GM23338 (cell line): ENCODE data around the gene WBP2NL. TPM values are rescaled to one million over a fixed set of nuclear protein-coding genes. Genes with fewer than 3 reads are reported as not detected.

ENCODE experiments used
- ATAC-seq: fragments of 200-7000 bp; cut with Tn5 transposase; 3 replicates; pipeline ENCODE4 v1.9.1; 2020
- DNase-seq: peaks from one replicate; pipeline ENCODE4 v3.0.0-alpha.2; 2015; ENCODE audit warnings: low spot score
- H2AFZ ChIP-seq: fragments of 200-600 bp; sonication (generic); 2 replicates; pipeline ENCODE4 v1.8.0; 2016; ENCODE audit warnings: antibody characterized with exemption, mild to moderate bottlenecking, moderate library complexity
- H3F3A ChIP-seq: fragments of 200-600 bp; sonication (generic); replicated peaks from 2 replicates; pipeline ENCODE4 v1.8.0; 2017; ENCODE audit warnings: antibody characterized with exemption, mixed run types, low read depth
- H3K27ac ChIP-seq: fragments of 200-600 bp; sonication (generic); 2 replicates; pipeline ENCODE4 v1.6.1; 2016; ENCODE audit warnings: low read depth
- H3K27me3 ChIP-seq: fragments of 200-600 bp; sonication (generic); 2 replicates; pipeline ENCODE4 v1.8.0; 2016; ENCODE audit warnings: mild to moderate bottlenecking, mixed run types, moderate library complexity; ENCODE audit not compliant: insufficient read depth
- H3K36me3 ChIP-seq: fragments of 200-600 bp; sonication (generic); 2 replicates; pipeline ENCODE4 v1.8.0; 2016; ENCODE audit warnings: mild to moderate bottlenecking; ENCODE audit not compliant: insufficient read depth
- H3K4me1 ChIP-seq: fragments of 200-600 bp; sonication (generic); 2 replicates; pipeline ENCODE4 v1.8.0; 2016; ENCODE audit warnings: mild to moderate bottlenecking, moderate library complexity; ENCODE audit not compliant: insufficient read depth
- H3K4me2 ChIP-seq: fragments of 200-600 bp; sonication (generic); 2 replicates; pipeline ENCODE4 v1.7.1; 2017; ENCODE audit warnings: mixed run types
- H3K4me3 ChIP-seq: fragments of 200-600 bp; sonication (generic); 2 replicates; pipeline ENCODE4 v1.6.1; 2016; ENCODE audit warnings: mixed run types
- H3K79me2 ChIP-seq: fragments of 200-600 bp; sonication (generic); replicated peaks from 2 replicates; pipeline ENCODE4 v1.8.0; 2017; ENCODE audit warnings: mild to moderate bottlenecking; ENCODE audit not compliant: insufficient read depth
- H3K9me2 ChIP-seq: fragments of 200-600 bp; sonication (generic); 2 replicates; pipeline ENCODE4 v1.8.0; 2017; ENCODE audit not compliant: insufficient read depth
- H4K20me1 ChIP-seq: fragments of 200-600 bp; sonication (generic); replicated peaks from 2 replicates; pipeline ENCODE4 v1.8.0; 2017; ENCODE audit warnings: mild to moderate bottlenecking; ENCODE audit not compliant: insufficient read depth
- H3K27ac Mint-ChIP-seq: 2 replicates; pipeline ENCODE4 v1.8.0; 2020; ENCODE audit warnings: inconsistent platforms, mild to moderate bottlenecking, moderate library complexity, mixed read lengths
- H3K27me3 Mint-ChIP-seq: 3 replicates; pipeline ENCODE4 v1.8.0; 2022; ENCODE audit warnings: low read depth, mild to moderate bottlenecking, moderate library complexity, mixed read lengths, inconsistent platforms; ENCODE audit not compliant: insufficient read depth, poor library complexity
- H3K36me3 Mint-ChIP-seq: 3 replicates; pipeline ENCODE4 v1.8.0; 2021; ENCODE audit warnings: low read depth, mild to moderate bottlenecking, inconsistent platforms, moderate library complexity, mixed read lengths
- H3K4me1 Mint-ChIP-seq: 3 replicates; pipeline ENCODE4 v1.8.0; 2020; ENCODE audit warnings: mild to moderate bottlenecking, inconsistent platforms, mixed read lengths
- H3K4me3 Mint-ChIP-seq: 3 replicates; pipeline ENCODE4 v1.8.0; 2021; ENCODE audit warnings: moderate library complexity, mild to moderate bottlenecking, inconsistent platforms, mixed read lengths
- H3K9me3 Mint-ChIP-seq: 3 replicates; pipeline ENCODE4 v1.8.0; 2020; ENCODE audit warnings: moderate library complexity, mild to moderate bottlenecking, inconsistent platforms, mixed read lengths
- EZH2phosphoT487 ChIP-seq: fragments of 200-600 bp; sonication (generic); IDR thresholded peaks from one replicate; pipeline ENCODE4 v1.8.1; 2018; ENCODE audit warnings: antibody characterized with exemption; ENCODE audit not compliant: unreplicated experiment
- JUNB ChIP-seq: IDR thresholded peaks from one replicate; pipeline ENCODE4 v1.6.1; 2016; ENCODE audit warnings: antibody characterized with exemption; ENCODE audit not compliant: unreplicated experiment
- NANOG ChIP-seq: IDR thresholded peaks from 2 replicates; pipeline ENCODE4 v1.6.1; 2016; ENCODE audit warnings: antibody characterized with exemption, borderline replicate concordance
- POLR2AphosphoS5 ChIP-seq: IDR thresholded peaks from 2 replicates; pipeline ENCODE4 v1.6.1; 2016; ENCODE audit warnings: antibody characterized with exemption, low read depth
- ZNF114 ChIP-seq: fragments of 250-450 bp; sonication (Bioruptor Pico); IDR thresholded peaks from 2 replicates; pipeline ENCODE4 v1.5.0; 2020; ENCODE audit warnings: mild to moderate bottlenecking, moderate library complexity
- ZNF331 ChIP-seq: fragments of 250-450 bp; sonication (Bioruptor Pico); IDR thresholded peaks from 2 replicates; pipeline ENCODE4 v1.5.0; 2020; ENCODE audit warnings: low read depth, mild to moderate bottlenecking, moderate library complexity
- polyA plus RNA-seq: library from polyadenylated mRNA; unstranded; fragments of >200 nt; fragmentation: Nextera tagmentation; extraction: Ambion mirVana; gene quantifications from 2 replicates; pipeline ENCODE4 v1.2.1, GENCODE V29; 2016
- small RNA-seq: library from RNA; depleted of rRNA; stranded (forward); fragments of <200 nt; gene quantifications from one replicate; pipeline ENCODE3, GENCODE V24; 2014; ENCODE audit warnings: low replicate concordance
- total RNA-seq: library from RNA; depleted of rRNA; stranded (reverse); fragments of >200 nt; shearing (Covaris generic); gene quantifications from 2 replicates; pipeline ENCODE4 v1.2.3, GENCODE V29; 2014; rRNA removed
- TF ChIP-seq, protein P1 (sequence below): fragments of 250-450 bp; sonication (Bioruptor Pico); IDR thresholded peaks from 2 replicates; pipeline ENCODE4 v1.5.0; 2020; ENCODE audit warnings: mild to moderate bottlenecking, moderate library complexity

Gene WBP2NL
- total and polyA plus RNA-seq, 2 experiments from 2014 or later = 0.14 TPM; not detected in 1

DNA sequence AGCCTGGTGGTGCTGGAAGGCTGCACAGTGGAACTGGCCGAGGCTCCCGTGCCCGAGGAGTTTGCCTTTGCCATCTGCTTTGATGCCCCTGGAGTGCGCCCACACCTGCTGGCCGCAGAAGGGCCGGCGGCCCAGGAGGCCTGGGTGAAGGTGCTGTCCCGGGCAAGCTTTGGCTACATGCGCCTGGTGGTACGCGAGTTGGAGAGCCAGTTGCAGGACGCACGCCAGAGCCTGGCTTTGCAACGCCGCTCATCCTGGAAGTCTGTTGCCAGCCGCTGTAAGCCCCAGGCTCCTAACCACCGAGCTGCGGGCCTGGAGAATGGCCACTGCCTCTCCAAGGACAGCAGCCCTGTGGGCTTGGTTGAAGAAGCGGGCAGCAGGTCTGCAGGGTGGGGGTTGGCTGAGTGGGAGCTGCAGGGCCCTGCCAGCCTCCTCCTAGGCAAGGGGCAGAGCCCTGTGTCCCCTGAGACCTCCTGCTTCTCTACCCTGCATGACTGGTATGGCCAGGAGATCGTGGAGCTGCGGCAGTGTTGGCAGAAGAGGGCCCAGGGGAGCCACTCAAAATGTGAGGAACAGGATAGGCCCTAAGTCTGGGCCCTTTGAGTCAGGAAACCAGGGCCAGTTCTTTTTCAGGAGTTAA lies 79.0 kb downstream of the WBP2NL start:
- Mint-ChIP-seq H3K27me3 (peaks cover 15% of the 10 kb centered on the region), H3K36me3 (peaks cover 8% of the 10 kb centered on the region), H3K27ac (no peak overlapping the region), H3K4me1 (peaks cover 32% of the 10 kb centered on the region), H3K4me3 (no peak overlapping the region), H3K9me3 (no peaks in the 10 kb centered on the region; the same call in 2 of the 3 replicates)
- Histone ChIP-seq H3K4me1 (peaks cover 15% of the 10 kb centered on the region; the same call in 1 of the 2 replicates), H3K36me3 (no peaks in the 10 kb centered on the region), H3K4me3 (no peak overlapping the region), H4K20me1 (no peaks in the 10 kb centered on the region), H3K4me2 (no peak overlapping the region), H3K9me2 (no peaks in the 10 kb centered on the region), H3K27me3 (peaks cover 11% of the 10 kb centered on the region), H3K27ac (no peak overlapping the region), H2AFZ (no peak overlapping the region), H3K79me2 (peaks cover 7% of the 10 kb centered on the region; the same call in 1 of the 2 replicates), H3F3A (peaks cover 7% of the 10 kb centered on the region; the same call in 1 of the 2 replicates)
- no peak for ATAC-seq
- no peak for DNase-seq
- TF ChIP-seq EZH2phosphoT487 (no peak), ZNF114 (no peak), ZNF331 (CRISPR knock-in tag) (no peak), POLR2AphosphoS5 (no peak), NANOG (no peak), JUNB (no peak)
- TF ChIP-seq, protein P1, sequence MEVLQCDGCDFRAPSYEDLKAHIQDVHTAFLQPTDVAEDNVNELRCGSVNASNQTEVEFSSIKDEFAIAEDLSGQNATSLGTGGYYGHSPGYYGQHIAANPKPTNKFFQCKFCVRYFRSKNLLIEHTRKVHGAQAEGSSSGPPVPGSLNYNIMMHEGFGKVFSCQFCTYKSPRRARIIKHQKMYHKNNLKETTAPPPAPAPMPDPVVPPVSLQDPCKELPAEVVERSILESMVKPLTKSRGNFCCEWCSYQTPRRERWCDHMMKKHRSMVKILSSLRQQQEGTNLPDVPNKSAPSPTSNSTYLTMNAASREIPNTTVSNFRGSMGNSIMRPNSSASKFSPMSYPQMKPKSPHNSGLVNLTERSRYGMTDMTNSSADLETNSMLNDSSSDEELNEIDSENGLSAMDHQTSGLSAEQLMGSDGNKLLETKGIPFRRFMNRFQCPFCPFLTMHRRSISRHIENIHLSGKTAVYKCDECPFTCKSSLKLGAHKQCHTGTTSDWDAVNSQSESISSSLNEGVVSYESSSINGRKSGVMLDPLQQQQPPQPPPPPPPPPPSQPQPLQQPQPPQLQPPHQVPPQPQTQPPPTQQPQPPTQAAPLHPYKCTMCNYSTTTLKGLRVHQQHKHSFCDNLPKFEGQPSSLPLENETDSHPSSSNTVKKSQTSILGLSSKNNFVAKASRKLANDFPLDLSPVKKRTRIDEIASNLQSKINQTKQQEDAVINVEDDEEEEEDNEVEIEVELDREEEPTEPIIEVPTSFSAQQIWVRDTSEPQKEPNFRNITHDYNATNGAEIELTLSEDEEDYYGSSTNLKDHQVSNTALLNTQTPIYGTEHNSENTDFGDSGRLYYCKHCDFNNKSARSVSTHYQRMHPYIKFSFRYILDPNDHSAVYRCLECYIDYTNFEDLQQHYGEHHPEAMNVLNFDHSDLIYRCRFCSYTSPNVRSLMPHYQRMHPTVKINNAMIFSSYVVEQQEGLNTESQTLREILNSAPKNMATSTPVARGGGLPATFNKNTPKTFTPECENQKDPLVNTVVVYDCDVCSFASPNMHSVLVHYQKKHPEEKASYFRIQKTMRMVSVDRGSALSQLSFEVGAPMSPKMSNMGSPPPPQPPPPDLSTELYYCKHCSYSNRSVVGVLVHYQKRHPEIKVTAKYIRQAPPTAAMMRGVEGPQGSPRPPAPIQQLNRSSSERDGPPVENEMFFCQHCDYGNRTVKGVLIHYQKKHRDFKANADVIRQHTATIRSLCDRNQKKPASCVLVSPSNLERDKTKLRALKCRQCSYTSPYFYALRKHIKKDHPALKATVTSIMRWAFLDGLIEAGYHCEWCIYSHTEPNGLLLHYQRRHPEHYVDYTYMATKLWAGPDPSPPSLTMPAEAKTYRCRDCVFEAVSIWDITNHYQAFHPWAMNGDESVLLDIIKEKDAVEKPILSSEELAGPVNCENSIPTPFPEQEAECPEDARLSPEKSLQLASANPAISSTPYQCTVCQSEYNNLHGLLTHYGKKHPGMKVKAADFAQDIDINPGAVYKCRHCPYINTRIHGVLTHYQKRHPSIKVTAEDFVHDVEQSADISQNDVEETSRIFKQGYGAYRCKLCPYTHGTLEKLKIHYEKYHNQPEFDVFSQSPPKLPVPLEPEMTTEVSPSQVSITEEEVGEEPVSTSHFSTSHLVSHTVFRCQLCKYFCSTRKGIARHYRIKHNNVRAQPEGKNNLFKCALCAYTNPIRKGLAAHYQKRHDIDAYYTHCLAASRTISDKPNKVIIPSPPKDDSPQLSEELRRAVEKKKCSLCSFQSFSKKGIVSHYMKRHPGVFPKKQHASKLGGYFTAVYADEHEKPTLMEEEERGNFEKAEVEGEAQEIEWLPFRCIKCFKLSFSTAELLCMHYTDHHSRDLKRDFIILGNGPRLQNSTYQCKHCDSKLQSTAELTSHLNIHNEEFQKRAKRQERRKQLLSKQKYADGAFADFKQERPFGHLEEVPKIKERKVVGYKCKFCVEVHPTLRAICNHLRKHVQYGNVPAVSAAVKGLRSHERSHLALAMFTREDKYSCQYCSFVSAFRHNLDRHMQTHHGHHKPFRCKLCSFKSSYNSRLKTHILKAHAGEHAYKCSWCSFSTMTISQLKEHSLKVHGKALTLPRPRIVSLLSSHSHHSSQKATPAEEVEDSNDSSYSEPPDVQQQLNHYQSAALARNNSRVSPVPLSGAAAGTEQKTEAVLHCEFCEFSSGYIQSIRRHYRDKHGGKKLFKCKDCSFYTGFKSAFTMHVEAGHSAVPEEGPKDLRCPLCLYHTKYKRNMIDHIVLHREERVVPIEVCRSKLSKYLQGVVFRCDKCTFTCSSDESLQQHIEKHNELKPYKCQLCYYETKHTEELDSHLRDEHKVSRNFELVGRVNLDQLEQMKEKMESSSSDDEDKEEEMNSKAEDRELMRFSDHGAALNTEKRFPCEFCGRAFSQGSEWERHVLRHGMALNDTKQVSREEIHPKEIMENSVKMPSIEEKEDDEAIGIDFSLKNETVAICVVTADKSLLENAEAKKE (CRISPR knock-in tag) = no peak

Small RNA genes within 50 kb of the gene (small RNA-seq; reads per million reads assigned to genes)
- 0.07 reads per million for gene SNORD13P1

Other genes with a start within 250 kb of the WBP2NL start
- 21.0 and 24.5 TPM in 2 replicates for gene CCDC134, start 198.1 kb upstream of the WBP2NL start, total RNA-seq
- 2.7 and 4.2 TPM in 2 replicates for gene CCDC134, start 198.1 kb upstream of the WBP2NL start, polyA plus RNA-seq
- gene SREBF2, start 165.7 kb upstream of the WBP2NL start, total RNA-seq = 147 and 163 TPM in 2 replicates
- gene SREBF2, start 165.7 kb upstream of the WBP2NL start, polyA plus RNA-seq = 48.7 and 49.8 TPM in 2 replicates
- gene SHISA8, start 83.7 kb upstream of the WBP2NL start, total RNA-seq = 0.62 and 5.1 TPM in 2 replicates
- gene SHISA8, start 83.7 kb upstream of the WBP2NL start, polyA plus RNA-seq = 0.21 TPM in 1 of 2 replicates, not detected in the other
- gene TNFRSF13C, start 72.0 kb upstream of the WBP2NL start, total RNA-seq = 0.97 and 1.7 TPM in 2 replicates
- gene TNFRSF13C, start 72.0 kb upstream of the WBP2NL start, polyA plus RNA-seq = 0.75 and 1.0 TPM in 2 replicates
- gene CENPM, start 51.6 kb upstream of the WBP2NL start, total RNA-seq = 40.0 and 61.6 TPM in 2 replicates
- gene CENPM, start 51.6 kb upstream of the WBP2NL start, polyA plus RNA-seq = 50.0 and 51.1 TPM in 2 replicates
- 28.4 and 30.7 TPM in 2 replicates for gene SEPTIN3, start 29.3 kb upstream of the WBP2NL start, total RNA-seq
- gene SEPTIN3, start 29.3 kb upstream of the WBP2NL start, polyA plus RNA-seq = 16.4 and 19.4 TPM in 2 replicates
- 17.8 and 21.4 TPM in 2 replicates for gene NAGA, start 72.0 kb downstream of the WBP2NL start, total RNA-seq
- gene NAGA, start 72.0 kb downstream of the WBP2NL start, polyA plus RNA-seq = 6.3 and 6.6 TPM in 2 replicates
- 5.9 and 7.6 TPM in 2 replicates for gene PHETA2, start 75.5 kb downstream of the WBP2NL start, total RNA-seq
- 3.8 and 4.5 TPM in 2 replicates for gene PHETA2, start 75.5 kb downstream of the WBP2NL start, polyA plus RNA-seq
- gene SMDT1, start 80.9 kb downstream of the WBP2NL start, total RNA-seq = 4.9 and 5.2 TPM in 2 replicates
- 95.1 and 97.9 TPM in 2 replicates for gene SMDT1, start 80.9 kb downstream of the WBP2NL start, polyA plus RNA-seq
- gene NDUFA6, start 92.0 kb downstream of the WBP2NL start, total RNA-seq = 69.8 and 98.4 TPM in 2 replicates
- 428 and 433 TPM in 2 replicates for gene NDUFA6, start 92.0 kb downstream of the WBP2NL start, polyA plus RNA-seq
- 0.27 and 1.3 TPM in 2 replicates for gene CYP2D6, start 132.0 kb downstream of the WBP2NL start, total RNA-seq
- 0.56 and 1.2 TPM in 2 replicates for gene CYP2D6, start 132.0 kb downstream of the WBP2NL start, polyA plus RNA-seq